ENCODE data around the gene FOXC1. TPM values are rescaled to one million over a fixed set of nuclear protein-coding genes. Genes with fewer than 3 reads are reported as not detected.

Gene FOXC1
- total and polyA plus RNA-seq, 8 donors = 0.75 to 3.4 (median 1.0) TPM

- H3K9me3 ChIP-seq = no peaks in the 10 kb centered on the region
- ATAC-seq (no peak), DNase-seq (no peak)
- intact Hi-C loops (cut with DNase I) = no loop called here
- TF ChIP-seq CTCF (IDR thresholded peaks at IDR 0.05) = no peak
- H3K4me1 ChIP-seq = peaks cover 23 to 32% of the 10 kb centered on the region in 2 donors
- peaks cover 0 to 6% of the 10 kb centered on the region in 2 donors for H3K36me3 ChIP-seq
- no peak overlapping the region for H3K27ac ChIP-seq
- no peak overlapping the region for H3K4me3 ChIP-seq
- peaks cover 86 to 100% of the 10 kb centered on the region in 2 donors for H3K27me3 ChIP-seq
Observed at GRCh38 chr6:1623769-1624057, 14.0 kb downstream of the FOXC1 start.

GRCh38 chr6:1624058-1624850 is 14.5 kb downstream of the FOXC1 start:
- peak in 2 of 4 donors; percentile 26 to 73 for DNase-seq
- H3K27me3 ChIP-seq = peaks cover 86 to 98% of the 10 kb centered on the region in 2 donors

GRCh38 chr6:1624851-1625781 is 15.4 kb downstream of the FOXC1 start:
- Histone ChIP-seq H3K4me3 (peak overlapping the region; percentile 28 to 48), H3K4me1 (peaks cover 17 to 24% of the 10 kb centered on the region in 2 donors), H3K9me3 (no peaks in the 10 kb centered on the region), H3K27me3 (peaks cover 77 to 89% of the 10 kb centered on the region in 2 donors), H3K36me3 (peaks cover 0 to 6% of the 10 kb centered on the region in 2 donors), H3K27ac (no peak overlapping the region)
- DNase-seq (peak in 2 of 4 donors; percentile 40 to 81), ATAC-seq (peak; percentile 72)
- intact Hi-C loops (cut with DNase I) = no loop called here
- TF ChIP-seq CTCF (IDR thresholded peaks at IDR 0.05) = no peak

More at GRCh38 chr6:1624058-1624850, 14.5 kb downstream of the FOXC1 start:
- H3K4me3 ChIP-seq = peak overlapping the region; percentile 28 to 48
- ATAC-seq = peak; percentile 15
- H3K27ac ChIP-seq = no peak overlapping the region
- no peaks in the 10 kb centered on the region for H3K9me3 ChIP-seq
- peaks cover 23 to 32% of the 10 kb centered on the region in 2 donors for H3K4me1 ChIP-seq
- intact Hi-C loops (cut with DNase I) = no loop called here
- TF ChIP-seq CTCF (IDR thresholded peaks at IDR 0.05) = no peak
- peaks cover 0 to 6% of the 10 kb centered on the region in 2 donors for H3K36me3 ChIP-seq

GRCh38 chr6:1625794-1626435 is 16.2 kb downstream of the FOXC1 start:
- no peak overlapping the region for H3K27ac ChIP-seq
- peaks cover 14 to 20% of the 10 kb centered on the region in 2 donors for H3K4me1 ChIP-seq
- peaks cover 0 to 6% of the 10 kb centered on the region in 2 donors for H3K36me3 ChIP-seq
- no peaks in the 10 kb centered on the region for H3K9me3 ChIP-seq
- H3K4me3 ChIP-seq = no peak overlapping the region
- no peak for DNase-seq
- ATAC-seq = no peak
- no peak for TF ChIP-seq CTCF (IDR thresholded peaks at IDR 0.05)
- intact Hi-C loops (cut with DNase I) = no loop called here
- H3K27me3 ChIP-seq = peaks cover 69 to 81% of the 10 kb centered on the region in 2 donors

All from left lung (tissue), 10 donors.